Body of pancreas (tissue), 4 donors: Measurements from ENCODE around the gene MT1G. TPM values are rescaled to one million over a fixed set of nuclear protein-coding genes. Genes with fewer than 3 reads are reported as not detected.
A peak's percentile ranks its signal among the peaks of the same experiment; 100 is the strongest.

Experiments used
- ATAC-seq: fragments of 150-250 bp; one replicate; pipeline ENCODE4 v1.9.1; 2016
- DNase-seq, 4 donors: peaks; one replicate each; pipeline ENCODE4 v3.0.0-alpha.2; 2019
- H3K27ac ChIP-seq, 4 donors: fragments of 200-600 bp; sonication (generic); 1 replicate in 3 of 4; 2 replicates in 1 of 4; pipeline versions ENCODE4 v1.5.1 to v1.6.1; 2016 to 2019; ENCODE audit warnings: mild to moderate bottlenecking in 1 of 4, mixed read lengths in 1 of 4, moderate library complexity in 1 of 4
- H3K27me3 ChIP-seq, 2 donors: fragments of 200-600 bp; sonication (generic); one replicate each; pipeline ENCODE4 v1.6.0; 2016; ENCODE audit warnings: mild to moderate bottlenecking in 1 of 2
- H3K36me3 ChIP-seq, 2 donors: fragments of 200-600 bp; sonication (generic); replicated peaks in 1 of 2; 2 replicates each; pipeline ENCODE4 v1.5.1; 2016; ENCODE audit warnings: low read depth in 2 of 2; ENCODE audit not compliant: insufficient read depth in 1 of 2
- H3K4me1 ChIP-seq: fragments of 200-600 bp; sonication (generic); one replicate; pipeline ENCODE4 v1.6.0; 2016
- H3K4me3 ChIP-seq, 2 donors: fragments of 200-600 bp; sonication (generic); 1 replicate in 1 of 2; 2 replicates in 1 of 2; pipeline ENCODE4 v1.5.1; 2016 to 2019
- H3K9me3 ChIP-seq, 3 donors: fragments of 200-600 bp; sonication (generic); 1 replicate in 2 of 3; 2 replicates in 1 of 3; pipeline ENCODE4 v1.5.1; 2016
- POLR2A ChIP-seq, 3 donors: fragments of 450-650 bp; IDR thresholded peaks; one replicate each; pipeline ENCODE4 v1.6.1; 2016; ENCODE audit warnings: antibody characterized with exemption in 3 of 3, mild to moderate bottlenecking in 2 of 3
- WGBS, 2 donors: methylation state at CpG; one replicate each; pipeline ENCODE4 v1.1.5; 2017; 5-methylcytosine and 5-hydroxymethylcytosine counted together
- intact Hi-C: fragments of 100-400 bp; cut with DNase I; formaldehyde crosslinking; loops from one replicate; pipeline ENCODE4 v1.15.1; 2023
- total RNA-seq, 2 donors: library from RNA; depleted of rRNA; stranded (reverse); fragments of >200 nt; gene quantifications; one replicate each; pipeline ENCODE4 v1.1.0, GENCODE V29; 2016
- TF ChIP-seq, protein P1 (sequence below), 7 experiments: fragments of 450-650 bp in 4 of 7; fragments of 200-600 bp in 3 of 7; sonication (generic) in 3 of 7; IDR thresholded peaks; one replicate each; pipeline ENCODE4 v1.5.1; 2016 to 2019; ENCODE audit warnings: antibody characterized with exemption in 7 of 7

The MT1G gene
- total RNA-seq, 2 donors from 2014 or later = 95.2 to 413 TPM

DNA sequence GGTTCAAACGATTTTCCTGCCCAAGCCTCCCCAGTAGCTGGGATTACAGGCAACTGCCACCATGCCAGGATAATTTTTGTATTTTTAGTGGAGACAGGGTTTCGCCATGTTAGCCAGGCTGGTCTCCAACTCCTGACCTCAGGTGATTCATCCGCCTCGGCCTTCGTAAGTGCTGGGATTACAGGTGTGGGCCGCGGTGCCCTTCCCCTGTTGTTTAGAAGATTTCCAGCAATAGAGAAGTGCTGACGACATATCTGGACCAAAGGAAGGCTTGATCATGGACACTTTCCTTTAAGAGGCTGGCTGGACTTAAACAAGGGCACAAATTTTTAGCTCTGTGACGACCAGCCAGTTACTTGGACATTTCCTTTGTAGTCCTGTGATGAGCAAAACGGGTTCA is 36.7 kb downstream of the MT1G start:
- Histone ChIP-seq H3K4me3 (no peak overlapping the region), H3K9me3 (no peaks in the 10 kb centered on the region), H3K36me3 (no peaks in the 10 kb centered on the region), H3K27ac (peak overlapping the region in 1 of 4 donors; percentile 84), H3K4me1 (peaks cover 36% of the 10 kb centered on the region), H3K27me3 (no peaks in the 10 kb centered on the region)
- intact Hi-C loops = no loop called here
- ATAC-seq = no peak
- no peak for DNase-seq
- 85 to 93% methylated on average over 10 of the region's 10 CpGs for WGBS, 2 donors
- no peak for TF ChIP-seq POLR2A (IDR thresholded peaks at IDR 0.05)
- TF ChIP-seq, protein P1, sequence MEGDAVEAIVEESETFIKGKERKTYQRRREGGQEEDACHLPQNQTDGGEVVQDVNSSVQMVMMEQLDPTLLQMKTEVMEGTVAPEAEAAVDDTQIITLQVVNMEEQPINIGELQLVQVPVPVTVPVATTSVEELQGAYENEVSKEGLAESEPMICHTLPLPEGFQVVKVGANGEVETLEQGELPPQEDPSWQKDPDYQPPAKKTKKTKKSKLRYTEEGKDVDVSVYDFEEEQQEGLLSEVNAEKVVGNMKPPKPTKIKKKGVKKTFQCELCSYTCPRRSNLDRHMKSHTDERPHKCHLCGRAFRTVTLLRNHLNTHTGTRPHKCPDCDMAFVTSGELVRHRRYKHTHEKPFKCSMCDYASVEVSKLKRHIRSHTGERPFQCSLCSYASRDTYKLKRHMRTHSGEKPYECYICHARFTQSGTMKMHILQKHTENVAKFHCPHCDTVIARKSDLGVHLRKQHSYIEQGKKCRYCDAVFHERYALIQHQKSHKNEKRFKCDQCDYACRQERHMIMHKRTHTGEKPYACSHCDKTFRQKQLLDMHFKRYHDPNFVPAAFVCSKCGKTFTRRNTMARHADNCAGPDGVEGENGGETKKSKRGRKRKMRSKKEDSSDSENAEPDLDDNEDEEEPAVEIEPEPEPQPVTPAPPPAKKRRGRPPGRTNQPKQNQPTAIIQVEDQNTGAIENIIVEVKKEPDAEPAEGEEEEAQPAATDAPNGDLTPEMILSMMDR (IDR thresholded peaks at IDR 0.05) = no peak

DNA sequence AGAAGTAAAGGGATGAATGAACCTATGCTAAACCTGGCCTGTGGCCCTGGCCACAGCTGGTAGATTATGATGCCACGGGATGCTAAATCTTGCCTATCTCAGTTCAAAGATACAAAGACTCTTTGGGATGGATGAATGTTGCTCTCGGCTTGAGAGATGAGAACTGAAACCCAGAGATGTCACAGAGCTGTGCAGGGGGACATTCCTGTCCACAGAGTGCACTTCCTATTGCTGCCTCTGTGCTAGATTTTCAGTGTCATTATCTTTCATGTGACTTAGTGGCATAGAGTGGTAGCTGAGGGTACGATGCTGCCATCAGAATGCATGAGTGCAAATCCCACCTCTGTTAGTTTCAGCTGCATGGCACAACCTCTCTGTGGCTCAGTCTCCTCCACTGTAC is 37.7 kb downstream of the MT1G start:
- H3K9me3 ChIP-seq = no peaks in the 10 kb centered on the region
- H3K27ac ChIP-seq = no peak overlapping the region
- H3K27me3 ChIP-seq = no peaks in the 10 kb centered on the region
- DNase-seq (no peak), ATAC-seq (no peak)
- H3K4me3 ChIP-seq = no peak overlapping the region
- H3K4me1 ChIP-seq = peaks cover 43% of the 10 kb centered on the region
- intact Hi-C loops = no loop called here
- no peak for TF ChIP-seq POLR2A (IDR thresholded peaks at IDR 0.05)
- TF ChIP-seq, protein P1 (IDR thresholded peaks at IDR 0.05) = no peak
- 58 to 59% methylated on average over 3 of the region's 3 CpGs for WGBS, 2 donors
- no peaks in the 10 kb centered on the region for H3K36me3 ChIP-seq

DNA sequence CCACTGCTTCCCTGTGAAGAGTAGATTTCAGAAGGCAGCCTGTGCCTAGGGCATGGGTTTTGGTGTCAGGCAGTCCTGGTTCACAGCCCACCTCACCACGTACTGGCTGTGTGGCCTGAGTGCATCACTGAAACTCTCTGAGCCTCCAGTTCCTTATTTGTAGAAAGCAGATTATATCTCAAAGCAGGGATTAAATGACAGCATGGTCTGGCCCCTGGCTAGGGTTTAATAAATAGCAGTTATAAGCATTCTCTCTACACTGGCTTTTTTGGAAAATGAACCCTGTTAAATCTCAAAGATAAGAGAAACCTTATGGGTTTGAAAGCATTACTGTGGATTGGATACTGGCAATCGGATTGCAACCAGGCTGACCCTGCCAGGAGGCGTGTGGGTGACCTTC is 38.3 kb downstream of the MT1G start:
- Histone ChIP-seq H3K4me3 (no peak overlapping the region), H3K27me3 (no peaks in the 10 kb centered on the region), H3K27ac (peak overlapping the region in 1 of 4 donors; percentile 98), H3K4me1 (peaks cover 48% of the 10 kb centered on the region), H3K36me3 (no peaks in the 10 kb centered on the region), H3K9me3 (no peaks in the 10 kb centered on the region)
- no peak for DNase-seq
- intact Hi-C loops = no loop called here
- TF ChIP-seq, protein P1 (IDR thresholded peaks at IDR 0.05) = no peak
- TF ChIP-seq POLR2A (IDR thresholded peaks at IDR 0.05) = no peak
- no peak for ATAC-seq
- 58 to 68% methylated on average over 3 of the region's 3 CpGs for WGBS, 2 donors

DNA sequence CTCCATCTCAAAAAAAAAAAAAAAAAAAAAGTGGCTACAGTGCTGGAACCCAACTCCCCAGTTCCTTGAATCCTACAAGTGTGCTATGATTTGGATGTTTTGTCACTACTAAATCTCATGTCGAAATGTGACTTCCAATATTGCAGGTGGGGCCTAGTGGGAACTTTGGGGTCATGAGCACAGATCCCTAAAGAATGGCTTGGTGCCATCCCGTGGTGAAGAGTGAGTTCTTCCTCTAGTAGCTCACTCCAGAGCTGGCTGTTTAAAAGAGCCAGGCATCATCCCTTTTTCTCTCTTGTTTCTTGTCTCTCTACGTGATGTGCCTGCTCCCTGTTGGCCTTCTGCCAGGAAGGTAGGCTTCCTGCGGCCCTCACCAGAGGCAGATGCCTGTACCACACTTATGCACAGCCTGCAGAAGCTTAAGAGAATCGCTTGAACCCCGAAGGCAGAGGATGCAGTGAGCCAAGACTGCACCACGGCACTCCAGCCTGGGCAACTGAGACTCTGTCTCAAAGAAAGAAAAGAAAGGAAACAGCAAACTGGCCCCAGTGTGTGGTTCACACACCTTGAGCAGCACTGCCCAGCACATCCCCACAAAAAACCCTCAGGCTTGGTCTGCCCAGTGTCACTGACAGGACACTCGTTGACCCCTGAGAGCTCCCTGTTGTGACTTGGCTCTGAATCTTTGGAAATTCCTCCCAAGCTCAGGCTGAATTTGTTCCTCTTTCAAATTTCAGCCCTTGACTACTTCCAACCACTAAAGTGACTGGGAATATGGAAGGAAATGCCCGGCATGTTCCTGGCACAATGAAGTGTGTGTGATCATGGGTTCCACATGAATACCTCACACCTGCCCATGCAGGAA is 39.1 kb downstream of the MT1G start:
- H3K27me3 ChIP-seq = no peaks in the 10 kb centered on the region
- H3K27ac ChIP-seq = peak overlapping the region in 1 of 4 donors; percentile 98
- TF ChIP-seq, protein P1 (IDR thresholded peaks at IDR 0.05) = no peak
- no peak for TF ChIP-seq POLR2A (IDR thresholded peaks at IDR 0.05)
- WGBS, 2 donors = 52 to 56% methylated on average over 8 to 9 of the region's 9 CpGs
- DNase-seq (peak in 2 of 4 donors; percentile 18 to 37), ATAC-seq (no peak)
- no peaks in the 10 kb centered on the region for H3K9me3 ChIP-seq
- intact Hi-C loops = no loop called here
- H3K4me1 ChIP-seq = peaks cover 49% of the 10 kb centered on the region
- H3K36me3 ChIP-seq = no peaks in the 10 kb centered on the region
- no peak overlapping the region for H3K4me3 ChIP-seq
